Stimulated activated CD8-positive, alpha-beta memory T cell treated with anti-CD3 and anti-CD28 coated beads, Interleukin-12 subunit alpha, Interleukin-12 subunit beta, amount 100 ng/mL, for 4 hours (primary cell): ENCODE results near the gene MPPE1.
"Not testable (repeated sequence)": the region's sequence is repeated elsewhere in the genome, so short reads cannot be mapped to it uniquely, and the experiment has no call there.

Source experiments
- DNase-seq: peaks from one replicate; pipeline ENCODE4 v3.0.0-alpha.2; 2020; ENCODE audit warnings: low read depth

Gene MPPE1

GRCh38 chr18:11857177-11857887, 50.8 kb downstream of the MPPE1 start:
- DNase-seq = no peak

GRCh38 chr18:11854554-11854953, 53.6 kb downstream of the MPPE1 start:
- not testable (repeated sequence) for DNase-seq

GRCh38 chr18:11851806-11852337, 56.2 kb downstream of the MPPE1 start:
- DNase-seq = peak; percentile 19

- peak; percentile 95 for DNase-seq
These were observed 56.8 kb downstream of the MPPE1 start, which contains the start of gene CHMP1B for GRCh38 chr18:11851146-11851805. Gene CHMP1B, plus strand, starts transcription at chr18:11851413. Its CDS starts 99 bp downstream, at chr18:11851512.

- no peak for DNase-seq
These were observed 57.3 kb downstream of the MPPE1 start for GRCh38 chr18:11850821-11851145.

- peak; percentile 36 for DNase-seq
These were observed 58.1 kb downstream of the MPPE1 start for GRCh38 chr18:11849841-11850634.

GRCh38 chr18:11849279-11849678, 58.8 kb downstream of the MPPE1 start:
- DNase-seq = no peak

GRCh38 chr18:11847811-11848210, 60.3 kb downstream of the MPPE1 start:
- DNase-seq = no peak

GRCh38 chr18:11845654-11846053, 62.5 kb downstream of the MPPE1 start:
- no peak for DNase-seq

- DNase-seq = no peak
These were observed 63.7 kb downstream of the MPPE1 start for GRCh38 chr18:11844436-11844835.

GRCh38 chr18:11842562-11842961, 65.6 kb downstream of the MPPE1 start:
- DNase-seq = no peak

- no peak for DNase-seq
These were observed 67.6 kb downstream of the MPPE1 start for GRCh38 chr18:11840493-11840892.

- DNase-seq = no peak
These were observed 68.6 kb downstream of the MPPE1 start for GRCh38 chr18:11839556-11839955.

GRCh38 chr18:11834772-11835171, 73.3 kb downstream of the MPPE1 start:
- DNase-seq = no peak
